Esophagus muscularis mucosa (tissue), 4 donors: ENCODE measurements around the gene ADORA2B. TPM values are rescaled to one million over a fixed set of nuclear protein-coding genes. Genes with fewer than 3 reads are reported as not detected.

Experiments used
- DNase-seq: peaks from one replicate; pipeline ENCODE4 v3.0.0-alpha.2; 2017; ENCODE audit errors: extremely low spot score
- H3K27ac ChIP-seq, 4 donors: fragments of 200-600 bp; sonication (generic); replicated peaks in 1 of 4; 1 replicate in 3 of 4; 2 replicates in 1 of 4; pipeline ENCODE4 v1.5.1; 2016 to 2019; ENCODE audit warnings: mild to moderate bottlenecking in 1 of 4
- H3K27me3 ChIP-seq, 4 donors: fragments of 200-600 bp; sonication (generic); one replicate each; pipeline versions ENCODE4 v1.5.1 to v1.6.0; 2016 to 2019
- H3K36me3 ChIP-seq, 4 donors: fragments of 200-600 bp; sonication (generic); one replicate each; pipeline ENCODE4 v1.5.1; 2016 to 2019
- H3K4me1 ChIP-seq, 4 donors: fragments of 200-600 bp; sonication (generic); one replicate each; pipeline ENCODE4 v1.5.1; 2016 to 2019
- H3K4me3 ChIP-seq, 4 donors: fragments of 200-600 bp; sonication (generic); 1 replicate in 2 of 4; 2 replicates in 2 of 4; pipeline ENCODE4 v1.5.1; 2016 to 2019; ENCODE audit warnings: mild to moderate bottlenecking in 4 of 4, moderate library complexity in 1 of 4
- H3K9me3 ChIP-seq, 4 donors: fragments of 200-600 bp; sonication (generic); 1 replicate in 3 of 4; 2 replicates in 1 of 4; pipeline ENCODE4 v1.5.1; 2016 to 2019
- CTCF ChIP-seq, 3 experiments: fragments of 200-600 bp in 2 of 3; fragments of 450-650 bp in 1 of 3; sonication (generic) in 2 of 3; IDR thresholded peaks; one replicate each; pipeline ENCODE4 v1.5.1; 2017 to 2019; ENCODE audit warnings: antibody characterized with exemption in 3 of 3, mild to moderate bottlenecking in 2 of 3, moderate library complexity in 1 of 3
- EP300 ChIP-seq: sonication (generic); formaldehyde crosslinking; IDR thresholded peaks from one replicate; pipeline ENCODE4 v1.6.1; 2017; ENCODE audit warnings: antibody characterized with exemption
- POLR2A ChIP-seq: fragments of 450-650 bp; IDR thresholded peaks from one replicate; pipeline ENCODE4 v1.6.1; 2017; ENCODE audit warnings: antibody characterized with exemption, moderate library complexity, mild to moderate bottlenecking, low read depth
- POLR2AphosphoS5 ChIP-seq, 2 donors: sonication (generic); formaldehyde crosslinking; IDR thresholded peaks; one replicate each; pipeline ENCODE4 v1.6.1; 2017; ENCODE audit warnings: antibody characterized with exemption in 2 of 2
- WGBS: methylation state at CpG from one replicate; pipeline ENCODE4 v1.1.5; 2018; 5-methylcytosine and 5-hydroxymethylcytosine counted together
- intact Hi-C: fragments of 100-400 bp; cut with DNase I; formaldehyde crosslinking; loops from one replicate; pipeline ENCODE4 v1.15.1; 2023
- total RNA-seq, 4 donors: library from RNA; depleted of rRNA; stranded (reverse); fragments of >200 nt; gene quantifications; one replicate each; pipeline versions ENCODE4 v1.1.0 to v1.2.1, GENCODE V29; 2016

Gene ADORA2B
- total RNA-seq, 4 donors from 2014 or later, result 0.26 to 0.75 (median 0.37) TPM

- intact Hi-C loops, result no loop called here
- 85% methylated on average over 11 of the region's 11 CpGs for WGBS
- DNase-seq, result no peak
Observed at GRCh38 chr17:15967706-15968399, 22.9 kb downstream of the ADORA2B start.

GRCh38 chr17:15969463-15969862 is 24.5 kb downstream of the ADORA2B start:
- no peak for DNase-seq

More at GRCh38 chr17:15967706-15968399, 22.9 kb downstream of the ADORA2B start:
- no peak overlapping the region for H3K27ac ChIP-seq
- peaks cover 0 to 9% (median 4%) of the 10 kb centered on the region in 4 donors for H3K4me1 ChIP-seq
- TF ChIP-seq POLR2AphosphoS5 (IDR thresholded peaks at IDR 0.05) (no peak), POLR2A (no peak), CTCF (IDR thresholded peaks at IDR 0.05) (no peak), EP300 (no peak)
- no peaks in the 10 kb centered on the region for H3K36me3 ChIP-seq
- H3K4me3 ChIP-seq, result no peak overlapping the region
- no peaks in the 10 kb centered on the region for H3K9me3 ChIP-seq
- H3K27me3 ChIP-seq, result no peaks in the 10 kb centered on the region

GRCh38 chr17:15970500-15970899 is 25.6 kb downstream of the ADORA2B start:
- WGBS, result 96% methylated on average over 2 of the region's 2 CpGs
- no peak for TF ChIP-seq POLR2AphosphoS5 (IDR thresholded peaks at IDR 0.05)
- no peak for TF ChIP-seq POLR2A
- no peak for TF ChIP-seq EP300
- TF ChIP-seq CTCF (IDR thresholded peaks at IDR 0.05), result no peak
- DNase-seq, result no peak
- no peak overlapping the region for H3K27ac ChIP-seq
- H3K4me3 ChIP-seq, result no peak overlapping the region
- peaks cover 0 to 9% (median 4%) of the 10 kb centered on the region in 4 donors for H3K4me1 ChIP-seq
- peaks cover 0 to 11% (median 5%) of the 10 kb centered on the region in 4 donors for H3K36me3 ChIP-seq
- intact Hi-C loops, result no loop called here
- no peaks in the 10 kb centered on the region for H3K27me3 ChIP-seq
- H3K9me3 ChIP-seq, result no peaks in the 10 kb centered on the region

More at GRCh38 chr17:15969463-15969862, 24.5 kb downstream of the ADORA2B start:
- TF ChIP-seq EP300 (no peak), POLR2A (no peak), POLR2AphosphoS5 (IDR thresholded peaks at IDR 0.05) (no peak), CTCF (IDR thresholded peaks at IDR 0.05) (no peak)
- H3K9me3 ChIP-seq, result no peaks in the 10 kb centered on the region
- H3K36me3 ChIP-seq, result peaks cover 0 to under 1% (median 0%) of the 10 kb centered on the region in 4 donors
- no peak overlapping the region for H3K4me3 ChIP-seq
- no peaks in the 10 kb centered on the region for H3K27me3 ChIP-seq
- intact Hi-C loops, result no loop called here
- no peak overlapping the region for H3K27ac ChIP-seq
- WGBS, result 98% methylated on average over 8 of the region's 8 CpGs
- peaks cover 0 to 9% (median 4%) of the 10 kb centered on the region in 4 donors for H3K4me1 ChIP-seq

- Histone ChIP-seq H3K4me1 (peaks cover 0 to 9% (median 4%) of the 10 kb centered on the region in 4 donors), H3K4me3 (no peak overlapping the region), H3K27ac (no peak overlapping the region), H3K36me3 (peaks cover 0 to 13% (median 6%) of the 10 kb centered on the region in 4 donors), H3K9me3 (no peaks in the 10 kb centered on the region), H3K27me3 (no peaks in the 10 kb centered on the region)
- intact Hi-C loops, result no loop called here
- WGBS, result 90% methylated on average over 5 of the region's 5 CpGs
- TF ChIP-seq POLR2AphosphoS5 (IDR thresholded peaks at IDR 0.05) (no peak), CTCF (IDR thresholded peaks at IDR 0.05) (no peak), POLR2A (no peak), EP300 (no peak)
- no peak for DNase-seq
Observed at GRCh38 chr17:15971098-15971678, 26.3 kb downstream of the ADORA2B start.
